Peyer's patch (tissue), 4 donors: ENCODE results near the gene BPGM.

Source experiments
- POLR2A ChIP-seq, 2 donors: fragments of 450-650 bp; IDR thresholded peaks; one replicate each; pipeline ENCODE4 v1.5.1; 2017; ENCODE audit warnings: antibody characterized with exemption in 2 of 2, mild to moderate bottlenecking in 2 of 2, moderate library complexity in 2 of 2
- TF ChIP-seq, protein P1 (sequence below), 6 experiments: fragments of 450-650 bp in 4 of 6; fragments of 200-600 bp in 2 of 6; sonication (generic) in 1 of 6; IDR thresholded peaks; one replicate each; pipeline ENCODE4 v1.5.1; 2017 to 2019; ENCODE audit warnings: antibody characterized with exemption in 6 of 6, mild to moderate bottlenecking in 3 of 6, moderate library complexity in 1 of 6

DNA sequence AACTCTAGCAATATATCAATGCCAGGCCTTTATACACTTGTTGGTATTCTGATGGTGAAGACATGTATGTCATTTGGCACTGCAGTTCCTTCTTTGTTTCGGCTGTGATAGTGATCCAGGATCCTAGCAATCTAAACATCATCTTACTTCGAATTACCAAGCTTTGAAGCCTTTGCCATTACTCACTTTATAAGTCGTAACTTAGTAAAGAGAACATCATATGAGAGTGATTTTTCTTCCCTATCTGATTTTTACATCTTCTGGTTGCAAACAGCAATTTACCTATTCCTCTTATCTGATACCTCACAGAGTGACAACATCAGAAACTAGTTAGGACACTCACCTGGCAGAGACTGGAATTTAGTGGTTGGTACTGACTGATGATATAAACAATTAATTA lies 7.6 kb upstream of the BPGM start:
- TF ChIP-seq POLR2A (IDR thresholded peaks at IDR 0.05) = no peak
- TF ChIP-seq, protein P1, sequence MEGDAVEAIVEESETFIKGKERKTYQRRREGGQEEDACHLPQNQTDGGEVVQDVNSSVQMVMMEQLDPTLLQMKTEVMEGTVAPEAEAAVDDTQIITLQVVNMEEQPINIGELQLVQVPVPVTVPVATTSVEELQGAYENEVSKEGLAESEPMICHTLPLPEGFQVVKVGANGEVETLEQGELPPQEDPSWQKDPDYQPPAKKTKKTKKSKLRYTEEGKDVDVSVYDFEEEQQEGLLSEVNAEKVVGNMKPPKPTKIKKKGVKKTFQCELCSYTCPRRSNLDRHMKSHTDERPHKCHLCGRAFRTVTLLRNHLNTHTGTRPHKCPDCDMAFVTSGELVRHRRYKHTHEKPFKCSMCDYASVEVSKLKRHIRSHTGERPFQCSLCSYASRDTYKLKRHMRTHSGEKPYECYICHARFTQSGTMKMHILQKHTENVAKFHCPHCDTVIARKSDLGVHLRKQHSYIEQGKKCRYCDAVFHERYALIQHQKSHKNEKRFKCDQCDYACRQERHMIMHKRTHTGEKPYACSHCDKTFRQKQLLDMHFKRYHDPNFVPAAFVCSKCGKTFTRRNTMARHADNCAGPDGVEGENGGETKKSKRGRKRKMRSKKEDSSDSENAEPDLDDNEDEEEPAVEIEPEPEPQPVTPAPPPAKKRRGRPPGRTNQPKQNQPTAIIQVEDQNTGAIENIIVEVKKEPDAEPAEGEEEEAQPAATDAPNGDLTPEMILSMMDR (IDR thresholded peaks at IDR 0.05) = no peak
